Fibroblast of peridontal ligament (primary cell): ENCODE results near the gene PROC.
A peak's percentile ranks its signal among the peaks of the same experiment; 100 is the strongest.
"Not testable (repeated sequence)": the region's sequence is repeated elsewhere in the genome, so short reads cannot be mapped to it uniquely, and the experiment has no call there.

ENCODE experiments used
- DNase-seq: peaks from one replicate; pipeline ENCODE4 v3.0.0-alpha.2; 2010; ENCODE audit errors: extremely low read depth

Gene PROC

GRCh38 chr2:127427376-127428056 is 9.3 kb downstream of the PROC start:
- DNase-seq: no peak

- no peak for DNase-seq
These were observed 10.0 kb downstream of the PROC start for GRCh38 chr2:127428057-127428814.

GRCh38 chr2:127428815-127429109 is 10.5 kb downstream of the PROC start:
- no peak for DNase-seq

GRCh38 chr2:127429291-127429690 is 11.1 kb downstream of the PROC start:
- DNase-seq: no peak

- DNase-seq: no peak
These were observed 11.7 kb downstream of the PROC start for GRCh38 chr2:127429844-127430425.

GRCh38 chr2:127431408-127432023 is 13.3 kb downstream of the PROC start:
- DNase-seq: no peak

GRCh38 chr2:127434515-127434914 is 16.3 kb downstream of the PROC start:
- no peak for DNase-seq

GRCh38 chr2:127437056-127437455 is 18.8 kb downstream of the PROC start:
- DNase-seq: no peak

- no peak for DNase-seq
These were observed 19.8 kb downstream of the PROC start for GRCh38 chr2:127437781-127438726.

GRCh38 chr2:127439343-127439742 is 21.1 kb downstream of the PROC start:
- DNase-seq: no peak

GRCh38 chr2:127448526-127448925 is 30.3 kb downstream of the PROC start:
- DNase-seq: peak; percentile 73

- DNase-seq: no peak
These were observed 31.2 kb downstream of the PROC start for GRCh38 chr2:127449414-127449813.

- DNase-seq: no peak
These were observed 31.7 kb downstream of the PROC start for GRCh38 chr2:127449898-127450297.

- DNase-seq: peak; percentile 51
These were observed 33.8 kb downstream of the PROC start for GRCh38 chr2:127451981-127452380.

GRCh38 chr2:127452423-127452822 is 34.2 kb downstream of the PROC start:
- DNase-seq: not testable (repeated sequence)

GRCh38 chr2:127453013-127453391 is 34.8 kb downstream of the PROC start:
- DNase-seq: no peak

- no peak for DNase-seq
These were observed 35.4 kb downstream of the PROC start for GRCh38 chr2:127453392-127454171.

- DNase-seq: no peak
These were observed 36.7 kb downstream of the PROC start for GRCh38 chr2:127454595-127455565.
